SU-DHL-6 (cell line): ENCODE measurements around the gene SPINK2.

Experiments used
- H2AFZ ChIP-seq: fragments of 200-600 bp; sonication (generic); 2 replicates; pipeline ENCODE4 v1.6.1; 2014; ENCODE audit warnings: low read depth, mild to moderate bottlenecking, moderate library complexity, mixed read lengths, antibody characterized with exemption, low read length; ENCODE audit not compliant: severe bottlenecking
- H3F3A ChIP-seq: fragments of 200-600 bp; shearing (Covaris generic); 2 replicates; pipeline ENCODE4 v1.6.0; 2016; ENCODE audit warnings: antibody characterized with exemption, mild to moderate bottlenecking; ENCODE audit not compliant: insufficient read depth
- H3K27ac ChIP-seq: fragments of 200-600 bp; sonication (generic); 2 replicates; pipeline ENCODE4 v1.5.1; 2016; ENCODE audit warnings: low read depth, mild to moderate bottlenecking, low read length, moderate library complexity, mixed read lengths
- H3K27me3 ChIP-seq: fragments of 200-600 bp; sonication (generic), shearing (Covaris generic); 2 replicates; pipeline ENCODE4 v1.6.0; 2014; ENCODE audit warnings: mild to moderate bottlenecking, low read length
- H3K36me3 ChIP-seq: fragments of 200-600 bp; sonication (generic); 2 replicates; pipeline ENCODE4 v1.6.1; 2014; ENCODE audit warnings: mild to moderate bottlenecking, low read length, mixed read lengths
- H3K4me2 ChIP-seq: fragments of 300-600, 200-600 bp; shearing (Covaris generic), sonication (generic); 2 replicates; pipeline ENCODE4 v1.6.0; 2014; ENCODE audit warnings: low read length, low read depth, mild to moderate bottlenecking; ENCODE audit not compliant: poor library complexity, severe bottlenecking
- H3K4me3 ChIP-seq: fragments of 200-600 bp; sonication (generic); 2 replicates; pipeline ENCODE4 v1.5.1; 2014; ENCODE audit warnings: antibody characterized with exemption, low read length, mild to moderate bottlenecking, mixed read lengths; ENCODE audit not compliant: insufficient read depth, poor library complexity, severe bottlenecking
- H3K79me2 ChIP-seq: fragments of 200-600 bp; sonication (generic); 2 replicates; pipeline ENCODE4 v1.6.1; 2014; ENCODE audit warnings: mild to moderate bottlenecking, low read length, moderate library complexity; ENCODE audit not compliant: insufficient read depth
- H3K9ac ChIP-seq: fragments of 200-600 bp; sonication (generic); 2 replicates; pipeline ENCODE4 v1.7.0; 2014; ENCODE audit warnings: mild to moderate bottlenecking, low read length
- H3K9me2 ChIP-seq: fragments of 200-600 bp; sonication (generic); replicated peaks from 2 replicates; pipeline ENCODE4 v1.6.1; 2014; ENCODE audit warnings: low read length; ENCODE audit not compliant: insufficient read depth
- H3K9me3 ChIP-seq: fragments of 200-600 bp; sonication (generic); 2 replicates; pipeline ENCODE4 v1.6.1; 2014; ENCODE audit warnings: low read length, mixed read lengths; ENCODE audit not compliant: insufficient read depth
- H4K20me1 ChIP-seq: fragments of 200-600 bp; sonication (generic); 2 replicates; pipeline ENCODE4 v1.6.1; 2014; ENCODE audit warnings: low read depth, mild to moderate bottlenecking, antibody characterized with exemption, low read length, moderate library complexity, mixed read lengths
- CTCF ChIP-seq: fragments of 200-600 bp; sonication (generic); IDR thresholded peaks from one replicate; pipeline ENCODE4 v1.5.1; 2017; ENCODE audit warnings: antibody characterized with exemption, mild to moderate bottlenecking, low read length, moderate library complexity; ENCODE audit not compliant: insufficient read depth, poor library complexity, severe bottlenecking
- EZH2phosphoT487 ChIP-seq: fragments of 200-600 bp; sonication (generic), shearing (Covaris generic); conservative IDR thresholded peaks from 2 replicates; pipeline ENCODE4 v1.6.1; 2018; ENCODE audit warnings: mild to moderate bottlenecking, antibody characterized with exemption, low read length, moderate library complexity, mixed read lengths

The SPINK2 gene

GRCh38 chr4:56821381-56822243, at the start of gene SPINK2:
Gene SPINK2, minus strand, starts transcription at chr4:56821701. Its CDS starts 39 bp downstream, at chr4:56821662.
- Histone ChIP-seq H3K79me2 (no peaks in the 10 kb centered on the region), H3K4me2 (peak within 1 kb of the TSS; percentile 69), H3K9me3 (no peaks in the 10 kb centered on the region), H3K9ac (peak within 1 kb of the TSS; percentile 57), H2AFZ (peak within 1 kb of the TSS; percentile 48), H4K20me1 (no peaks in the 10 kb centered on the region), H3K36me3 (no peaks in the 10 kb centered on the region), H3F3A (peaks cover 6% of the 10 kb centered on the region; the same call in 1 of the 2 replicates), H3K27ac (no peak within 1 kb of the TSS), H3K9me2 (no peaks in the 10 kb centered on the region), H3K4me3 (peak within 1 kb of the TSS; percentile 50), H3K27me3 (no peaks in the 10 kb centered on the region)
- TF ChIP-seq CTCF (peak; percentile 27), EZH2phosphoT487 (no peak)

- no peaks in the 10 kb centered on the region for H3K27me3 ChIP-seq
- H4K20me1 ChIP-seq = no peaks in the 10 kb centered on the region
- H3K4me3 ChIP-seq = no peak overlapping the region
- H3K79me2 ChIP-seq = no peaks in the 10 kb centered on the region
- H3K4me2 ChIP-seq = no peak overlapping the region
- H3K36me3 ChIP-seq = no peaks in the 10 kb centered on the region
- H2AFZ ChIP-seq = no peak overlapping the region
- no peak overlapping the region for H3K27ac ChIP-seq
- H3K9me2 ChIP-seq = no peaks in the 10 kb centered on the region
- no peaks in the 10 kb centered on the region for H3F3A ChIP-seq
- H3K9me3 ChIP-seq = no peaks in the 10 kb centered on the region
- TF ChIP-seq CTCF (no peak), EZH2phosphoT487 (no peak)
- H3K9ac ChIP-seq = no peak overlapping the region
Measured at GRCh38 chr4:56870946-56871345, 49.4 kb upstream of the SPINK2 start.

- H3K27ac ChIP-seq = no peak overlapping the region
- no peak overlapping the region for H3K4me3 ChIP-seq
- no peaks in the 10 kb centered on the region for H3K9me2 ChIP-seq
- H3K9ac ChIP-seq = no peak overlapping the region
- H3K4me2 ChIP-seq = no peak overlapping the region
- H3F3A ChIP-seq = no peaks in the 10 kb centered on the region
- no peaks in the 10 kb centered on the region for H3K27me3 ChIP-seq
- no peak for TF ChIP-seq CTCF
- H4K20me1 ChIP-seq = no peaks in the 10 kb centered on the region
- H3K9me3 ChIP-seq = no peaks in the 10 kb centered on the region
- H3K79me2 ChIP-seq = no peaks in the 10 kb centered on the region
- H2AFZ ChIP-seq = no peak overlapping the region
- no peaks in the 10 kb centered on the region for H3K36me3 ChIP-seq
Measured at GRCh38 chr4:56863441-56864139, 42.1 kb upstream of the SPINK2 start.
